ENCODE data around the gene ZNF592.

The ZNF592 gene

GRCh38 chr15:84748274-84749110 is at the start of gene ZNF592:
ZNF592 (plus strand) TSS chr15:84748592; CDS start chr15:84782676, 34,084 bp downstream.
- DNase-seq, result peak; percentile 36 to 44

- DNase-seq, result no peak
These were observed 48.7 kb upstream of the ZNF592 start for GRCh38 chr15:84699538-84700191.

DNA sequence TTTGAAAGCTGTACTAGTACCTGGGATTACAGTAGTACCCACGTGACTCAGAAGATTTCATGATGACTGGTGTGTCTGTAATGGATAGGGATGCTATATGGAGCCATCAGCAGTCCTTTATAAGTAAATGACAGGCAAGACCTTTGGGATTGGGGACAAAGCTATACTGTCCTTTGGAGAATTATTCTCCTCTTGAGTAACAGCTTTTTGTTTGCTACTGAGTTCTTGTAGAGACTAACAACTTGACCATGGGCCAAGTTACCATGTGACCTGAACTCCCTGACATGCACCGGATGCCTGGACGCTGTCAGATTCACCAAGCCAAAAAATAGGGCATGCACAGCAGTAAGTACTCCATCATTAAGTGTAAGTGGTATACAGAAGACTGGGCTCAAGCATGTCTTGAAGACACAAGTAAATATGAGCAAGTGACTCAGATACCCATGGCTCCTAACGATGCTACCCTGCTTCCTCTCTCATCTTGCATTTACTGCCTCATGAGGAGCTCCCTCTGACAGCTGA is 45.4 kb upstream of the ZNF592 start:
- DNase-seq, result no peak

- no peak for DNase-seq
These were observed 44.6 kb upstream of the ZNF592 start for GRCh38 chr15:84703808-84704207.

- DNase-seq, result no peak
These were observed 34.0 kb upstream of the ZNF592 start for GRCh38 chr15:84714372-84714771.

GRCh38 chr15:84714821-84715220 is 33.6 kb upstream of the ZNF592 start:
- DNase-seq, result peak; percentile 8 to 16

DNA sequence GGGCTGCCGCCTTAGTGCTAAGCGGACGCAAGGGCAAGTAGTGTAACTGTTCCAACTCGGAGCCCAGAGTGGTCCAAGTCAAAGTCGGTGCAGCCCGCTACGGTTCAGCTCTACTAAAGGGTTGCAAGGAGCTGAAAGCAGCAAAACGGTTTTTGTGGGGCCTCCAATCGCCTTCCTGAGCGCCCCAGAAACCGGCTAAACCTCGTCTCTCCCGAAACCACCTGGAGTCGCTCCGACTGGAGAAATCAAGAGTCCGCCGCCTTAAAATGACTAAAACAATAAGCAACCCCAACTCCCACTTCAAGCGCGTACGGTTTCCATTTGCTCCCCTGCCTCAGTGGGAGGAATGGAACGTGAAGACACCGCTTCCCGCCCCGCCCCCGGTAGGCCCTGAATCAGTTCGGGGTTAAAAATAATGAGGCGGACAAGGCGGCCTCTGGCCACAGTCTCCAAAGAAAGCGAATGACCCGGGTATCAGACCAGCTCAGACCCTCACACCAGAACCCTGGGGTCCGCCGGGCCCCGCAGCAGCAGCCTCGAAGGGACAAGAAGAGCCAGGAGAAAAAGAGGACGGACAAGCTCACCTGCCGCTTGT is 32.9 kb upstream of the ZNF592 start:
- peak; percentile 46 to 65 for DNase-seq

GRCh38 chr15:84716036-84716732 is 32.2 kb upstream of the ZNF592 start, which contains the start of gene SEC11A:
SEC11A (minus strand) TSS chr15:84716139; CDS start chr15:84716075, 64 bp downstream.
- DNase-seq, result peak; percentile 88 to 91

DNA sequence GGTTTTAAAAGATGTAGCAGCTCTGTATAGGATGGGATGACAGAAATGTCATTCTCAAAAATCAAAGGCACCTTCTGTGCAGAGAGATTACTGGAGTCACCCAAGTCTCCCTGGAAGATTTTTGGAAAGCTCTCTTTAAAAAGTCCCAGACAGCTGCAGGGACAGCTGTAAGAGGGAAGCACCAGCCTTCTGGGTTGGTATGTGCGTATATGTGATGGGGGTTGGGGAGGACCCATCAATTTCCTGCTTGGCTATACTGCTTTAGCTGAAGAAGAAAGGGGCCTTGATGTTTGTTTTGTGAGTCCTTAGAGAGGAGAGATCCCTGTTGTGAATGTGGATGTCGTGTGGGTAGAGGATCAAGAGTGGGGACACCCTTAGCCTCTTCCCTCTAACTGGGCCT is 27.0 kb upstream of the ZNF592 start:
- no peak for DNase-seq

- no peak for DNase-seq
These were observed 25.8 kb upstream of the ZNF592 start for GRCh38 chr15:84722628-84723027.

GRCh38 chr15:84725001-84725491 is 23.3 kb upstream of the ZNF592 start:
- peak in 1 of 2 experiments; percentile 11 for DNase-seq

DNA sequence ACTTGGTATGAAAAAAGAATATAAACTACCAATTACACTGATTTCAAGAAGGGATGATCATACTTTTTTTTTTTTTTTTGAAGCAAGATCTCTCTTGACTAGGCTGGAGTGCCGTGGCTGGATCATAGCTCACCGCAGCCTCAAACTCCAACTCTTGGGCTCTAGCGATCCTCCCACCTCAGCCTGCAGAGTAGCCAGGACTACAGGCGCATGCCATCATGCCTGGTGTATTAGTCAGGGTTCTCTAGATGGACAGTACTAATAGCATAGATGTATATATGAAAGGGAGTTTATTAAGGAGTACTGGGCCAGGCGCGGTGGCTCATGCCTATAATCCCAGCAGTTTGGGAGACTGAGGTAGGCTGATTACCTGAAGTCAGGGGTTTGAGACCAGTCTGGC is 21.0 kb upstream of the ZNF592 start:
- no peak for DNase-seq

DNA sequence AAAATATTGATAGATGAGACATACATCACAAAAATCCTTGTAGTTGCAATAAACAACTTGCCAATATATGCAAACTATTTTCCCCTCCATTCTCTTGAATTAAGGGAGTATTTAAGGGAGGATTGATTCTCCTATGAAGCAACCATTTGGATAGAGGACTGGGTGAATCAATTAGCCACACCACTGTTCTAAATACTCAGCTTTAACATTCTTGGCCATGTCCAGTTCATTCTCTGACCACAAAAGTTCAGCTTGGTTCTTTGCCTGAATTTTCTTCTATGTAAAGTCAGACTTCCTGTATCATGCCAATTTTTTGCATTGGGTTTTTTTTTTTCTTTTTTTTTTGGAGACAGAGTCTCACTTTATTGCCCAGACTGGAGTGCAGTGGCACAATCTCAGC is 16.6 kb upstream of the ZNF592 start:
- no peak for DNase-seq

GRCh38 chr15:84734794-84735479 is 13.5 kb upstream of the ZNF592 start:
- DNase-seq, result peak; percentile 72 to 74

DNA sequence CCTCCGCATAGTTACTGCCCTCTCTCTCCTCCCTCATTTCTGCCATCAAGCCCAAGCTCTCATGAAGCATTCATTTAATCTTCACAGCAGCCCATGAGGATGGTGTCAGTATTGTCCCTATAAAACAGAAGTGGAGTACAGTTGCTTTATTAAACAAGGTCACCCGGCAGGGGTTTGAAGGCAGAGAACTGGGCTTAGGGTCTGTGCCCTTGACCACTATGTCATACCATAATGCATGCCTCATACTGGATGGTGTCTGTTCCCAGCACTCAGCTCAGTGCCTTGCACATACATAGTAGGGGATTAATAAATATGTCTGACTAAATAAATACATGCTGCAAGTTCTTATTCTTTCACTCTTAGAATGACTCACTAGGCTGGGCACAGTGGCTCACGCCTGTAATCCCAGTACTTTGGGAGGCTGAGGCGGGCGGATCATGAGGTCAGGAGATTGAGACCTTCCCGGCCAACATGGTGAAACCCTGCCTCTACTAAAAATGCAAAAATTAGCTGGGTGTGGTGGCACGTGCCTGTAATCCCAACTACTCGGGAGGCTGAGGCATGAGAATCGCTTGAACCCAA is 12.8 kb upstream of the ZNF592 start:
- peak; percentile 49 to 51 for DNase-seq

- no peak for DNase-seq
These were observed 12.0 kb upstream of the ZNF592 start for GRCh38 chr15:84736375-84736774.

DNA sequence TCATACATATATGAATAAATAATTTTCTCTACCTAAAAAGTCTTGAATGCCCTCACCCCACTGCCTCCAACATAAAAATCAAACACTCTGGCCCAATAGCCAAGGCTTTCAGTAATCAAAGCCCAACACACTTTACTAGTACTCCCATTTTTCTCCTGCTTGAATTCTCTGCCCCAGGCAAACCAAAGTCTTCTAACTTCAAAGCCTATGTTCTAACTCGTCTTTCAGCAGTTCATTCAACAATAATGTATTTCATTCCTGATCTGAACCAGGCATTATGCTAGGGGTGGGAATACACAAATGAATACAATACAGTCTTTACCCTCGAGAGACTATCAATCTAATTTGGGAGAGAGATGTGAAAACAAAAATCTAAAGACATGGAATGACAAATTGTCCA is 11.4 kb upstream of the ZNF592 start:
- DNase-seq, result no peak

DNA sequence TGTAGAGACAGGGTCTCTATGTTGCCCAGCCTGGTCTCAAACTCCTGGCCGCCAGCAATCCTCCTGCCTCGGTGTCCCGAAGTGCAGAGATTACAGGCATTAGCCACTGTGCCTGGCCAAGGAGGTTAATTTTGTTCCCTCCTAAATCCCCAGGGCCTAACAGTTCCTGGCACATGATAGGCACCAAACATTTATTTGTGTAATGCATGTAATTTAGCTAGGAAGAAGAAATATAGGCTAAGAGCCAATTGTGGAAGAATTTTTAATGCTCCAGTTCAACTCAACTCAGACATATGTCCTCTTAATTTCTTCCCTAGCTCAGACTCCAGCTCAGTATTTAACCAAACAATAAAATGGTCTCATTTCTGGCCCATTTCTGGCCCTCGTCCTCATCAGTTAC is 7.7 kb upstream of the ZNF592 start:
- no peak for DNase-seq

GRCh38 chr15:84741121-84741520 is 7.3 kb upstream of the ZNF592 start:
- no peak for DNase-seq

GRCh38 chr15:84747416-84748273 is 747 bp upstream of the ZNF592 start:
- DNase-seq, result peak; percentile 67 to 71
